Stimulated activated CD4-positive, alpha-beta T cell treated with anti-CD3 and anti-CD28 coated beads, Interleukin-12 subunit alpha, Interleukin-12 subunit beta, amount 100 ng/mL, for 24 hours (primary cell): ENCODE measurements around the gene AMIGO3.
A peak's percentile ranks its signal among the peaks of the same experiment; 100 is the strongest.

Source experiments
- DNase-seq, 2 experiments: peaks; one replicate each; pipeline ENCODE4 v3.0.0-alpha.2; 2020; ENCODE audit warnings: low read depth in 2 of 2

Gene AMIGO3

GRCh38 chr3:49724586-49724985 is 5.1 kb upstream of the AMIGO3 start:
- no peak for DNase-seq

GRCh38 chr3:49723628-49724551 is 4.4 kb upstream of the AMIGO3 start, which contains the start of gene GMPPB:
Gene GMPPB, minus strand, starts transcription at chr3:49723951. Its CDS starts 225 bp downstream, at chr3:49723726.
- peak; percentile 85 to 91 for DNase-seq

GRCh38 chr3:49723296-49723627 is 3.8 kb upstream of the AMIGO3 start:
- DNase-seq = peak; percentile 20 to 56

DNA sequence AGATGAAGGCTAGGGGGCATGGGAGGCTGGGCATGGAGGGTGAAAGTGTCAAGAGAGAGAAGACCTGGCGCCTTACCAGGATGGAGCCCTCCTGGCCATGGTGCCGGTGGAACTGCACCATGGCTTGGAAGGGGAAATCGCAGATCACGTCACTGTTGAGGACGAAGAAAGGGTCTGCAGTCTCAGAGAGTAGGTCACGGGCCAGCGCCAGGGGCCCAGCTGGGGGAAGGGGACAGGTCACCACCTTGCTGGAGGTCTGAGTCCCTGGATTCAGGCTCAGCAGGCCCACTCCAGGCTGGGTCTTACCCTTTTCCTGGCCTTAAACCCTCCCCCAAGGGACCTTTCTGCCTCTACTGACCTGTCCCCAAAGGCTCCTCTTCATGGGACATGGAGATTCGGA is 3.4 kb upstream of the AMIGO3 start:
- DNase-seq = no peak

DNA sequence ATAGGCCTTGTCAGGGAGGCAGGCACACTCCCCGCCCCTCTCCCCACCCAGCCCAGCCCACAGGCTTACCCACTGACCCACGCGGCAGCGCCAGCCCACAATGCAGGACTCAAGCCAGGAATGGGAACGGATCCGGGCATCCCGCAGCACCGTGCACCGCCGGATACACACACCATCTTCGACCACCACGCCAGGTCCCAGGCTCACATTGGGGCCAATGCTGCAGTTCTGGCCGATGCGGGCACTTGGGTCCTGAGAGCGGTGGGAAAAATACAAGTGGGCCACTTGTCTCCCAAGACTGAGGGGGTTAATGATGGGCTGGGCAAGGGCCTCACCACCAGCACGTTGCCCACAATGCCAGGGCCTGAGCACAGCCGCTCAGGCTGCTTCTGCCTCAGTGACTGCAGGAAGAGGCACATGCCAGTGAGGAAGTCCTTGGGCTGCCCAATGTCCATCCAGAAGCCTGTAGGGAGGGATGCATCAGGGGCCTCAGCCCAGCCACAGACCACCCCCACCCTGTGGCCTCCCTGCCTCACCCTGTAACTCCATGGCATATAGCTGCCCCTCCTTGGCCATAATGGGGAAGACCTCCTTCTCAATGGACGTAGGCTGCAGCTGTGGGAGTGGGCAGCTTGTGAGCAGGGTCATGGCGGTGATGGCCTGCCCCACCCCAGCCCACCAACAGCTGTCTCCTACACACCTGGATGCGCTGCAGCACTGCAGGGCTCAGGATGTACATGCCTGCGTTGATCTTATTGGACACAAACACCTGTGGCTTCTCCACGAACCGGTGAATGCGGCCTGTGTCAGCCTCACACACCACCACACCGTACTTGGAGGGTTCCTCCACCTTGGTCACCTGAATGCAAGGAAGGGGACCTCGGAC is 2.7 kb upstream of the AMIGO3 start:
- DNase-seq = no peak

DNA sequence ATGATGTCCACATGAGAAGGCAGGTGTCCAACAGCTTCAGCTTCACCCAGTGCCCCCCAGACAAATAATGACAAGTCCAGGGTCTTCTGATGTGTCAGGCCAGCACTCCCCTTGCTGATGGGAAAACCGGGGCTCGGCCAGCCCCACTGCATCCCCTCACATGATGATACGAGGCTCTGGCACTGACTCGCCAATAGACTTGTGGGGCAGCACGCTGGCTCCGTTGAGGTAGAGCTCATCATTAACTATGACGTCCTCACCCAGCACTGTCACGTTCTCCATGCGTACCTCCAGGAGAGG is 2.1 kb upstream of the AMIGO3 start:
- DNase-seq = no peak

- DNase-seq = no peak
These were observed 1.5 kb upstream of the AMIGO3 start for GRCh38 chr3:49720855-49721595.

DNA sequence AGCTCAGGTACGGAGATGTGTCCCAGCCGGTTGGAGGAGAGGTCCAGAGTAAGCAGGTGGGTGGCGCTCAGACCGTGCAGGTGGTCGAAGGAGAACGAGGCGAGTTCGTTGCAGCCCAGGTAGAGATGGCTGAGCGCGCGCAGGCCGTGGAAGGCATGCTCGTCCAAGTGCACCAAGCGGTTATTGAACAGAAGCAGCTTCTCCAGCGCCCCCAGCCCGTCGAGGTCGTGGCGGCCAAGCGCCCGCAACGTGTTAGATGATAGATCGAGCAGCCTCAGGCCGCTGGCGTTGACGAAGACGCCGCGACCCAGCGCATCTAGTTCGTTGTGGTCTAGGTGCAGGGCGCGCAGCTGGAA is 648 bp downstream of the AMIGO3 start:
- no peak for DNase-seq

DNA sequence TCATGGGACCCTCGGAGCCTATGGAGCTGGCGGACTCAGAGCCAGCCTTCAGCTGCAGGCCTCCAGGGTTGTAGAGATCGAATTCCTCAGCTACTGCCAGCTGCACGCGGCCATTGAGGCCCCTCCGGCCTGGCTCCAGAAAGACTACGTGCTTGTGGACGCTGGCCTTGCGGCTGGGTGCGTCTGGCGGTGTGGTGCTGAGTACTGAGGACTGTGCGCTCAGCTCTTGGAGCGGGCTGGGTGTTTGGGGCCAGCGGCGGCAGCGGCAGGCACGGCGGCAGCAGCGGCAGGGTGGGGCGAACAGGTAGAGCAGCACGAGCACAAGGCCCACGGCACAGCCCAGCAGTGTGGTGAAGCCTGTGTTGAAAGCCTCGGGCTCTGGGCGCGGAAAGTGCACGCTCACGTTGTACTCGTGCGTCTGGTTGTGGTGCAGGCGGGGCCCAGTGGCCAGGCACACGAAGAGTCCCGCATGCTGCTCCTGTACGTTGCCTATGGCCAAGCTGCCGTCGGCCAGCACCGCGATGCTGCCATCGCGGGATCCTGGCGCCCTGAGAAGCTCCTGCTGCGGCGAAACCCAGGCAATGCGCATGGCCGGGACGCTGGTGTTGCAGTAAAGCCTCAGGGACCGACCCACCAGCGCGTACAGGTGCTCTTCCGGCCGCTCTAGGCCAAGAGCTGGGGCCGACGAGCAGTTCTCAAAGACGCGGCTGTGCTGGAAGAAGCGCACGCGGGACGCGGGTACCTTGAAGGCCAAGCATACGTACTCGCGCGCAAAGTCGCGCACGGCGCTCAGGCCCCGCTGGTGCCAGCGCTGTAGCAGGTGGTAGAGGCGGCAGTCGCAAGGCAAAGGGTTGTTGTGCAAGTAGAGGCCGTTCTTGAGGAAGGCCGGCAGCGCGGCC is 1.3 kb downstream of the AMIGO3 start:
- DNase-seq = no peak

- no peak for DNase-seq
These were observed 2.1 kb downstream of the AMIGO3 start for GRCh38 chr3:49717211-49717958.

- DNase-seq = no peak
These were observed 2.7 kb downstream of the AMIGO3 start for GRCh38 chr3:49716691-49717210.

GRCh38 chr3:49716169-49716568 is 3.3 kb downstream of the AMIGO3 start:
- no peak for DNase-seq

- DNase-seq = no peak
These were observed 3.8 kb downstream of the AMIGO3 start for GRCh38 chr3:49715611-49716121.

DNA sequence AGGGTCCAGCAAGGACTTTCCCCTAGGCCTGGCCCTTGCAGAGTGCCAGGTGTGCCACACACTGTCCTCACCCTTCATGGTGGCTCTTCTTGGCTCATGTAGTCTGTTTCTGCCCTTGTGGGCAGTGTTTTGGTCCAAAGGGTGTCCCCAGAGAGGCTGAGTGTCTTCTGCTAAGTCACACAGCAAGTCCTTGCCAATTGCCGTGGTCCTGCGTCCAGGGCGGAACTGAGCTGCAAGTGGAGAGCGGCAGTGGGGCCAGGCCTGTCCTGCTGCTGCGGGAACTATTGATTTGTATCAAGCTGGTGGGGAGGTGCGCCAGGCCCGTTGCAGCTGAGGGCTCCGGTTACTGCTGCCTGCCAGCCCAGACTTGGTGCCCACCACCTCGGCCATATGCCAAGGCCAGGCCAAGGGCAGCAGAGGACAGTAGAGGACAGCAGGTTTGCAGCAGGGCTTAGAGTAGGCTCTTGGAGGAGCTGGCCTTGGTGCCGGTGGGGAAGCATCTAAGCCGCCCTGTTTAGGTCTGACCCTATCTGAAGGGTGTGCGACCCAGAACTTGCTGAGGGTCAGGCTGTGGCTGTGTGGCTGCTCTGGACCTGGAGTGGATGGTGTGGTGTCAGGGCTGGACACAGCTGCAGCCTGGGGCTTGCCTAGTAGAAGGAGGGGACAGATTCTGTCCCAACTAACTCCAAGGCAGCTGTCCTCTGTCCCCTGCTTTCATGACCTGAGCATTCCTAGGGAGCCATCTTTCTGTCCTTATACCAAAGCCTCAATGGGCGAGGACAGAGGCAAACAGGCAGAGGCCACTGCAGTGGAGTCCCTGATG is 4.5 kb downstream of the AMIGO3 start:
- DNase-seq = no peak

GRCh38 chr3:49713336-49714105 is 6.0 kb downstream of the AMIGO3 start:
- DNase-seq = no peak

- DNase-seq = no peak
These were observed 6.7 kb downstream of the AMIGO3 start for GRCh38 chr3:49712631-49713317.

GRCh38 chr3:49712166-49712565 is 7.3 kb downstream of the AMIGO3 start:
- DNase-seq = no peak

- no peak for DNase-seq
These were observed 8.0 kb downstream of the AMIGO3 start for GRCh38 chr3:49711489-49711888.
